NCI-H2107 (cell line): ENCODE results near the gene BTN3A1.

Experiments used
- DNase-seq: peaks from one replicate; lab custom pipeline; 2025; lab: John Stamatoyannopoulos, UW

The BTN3A1 gene

DNA sequence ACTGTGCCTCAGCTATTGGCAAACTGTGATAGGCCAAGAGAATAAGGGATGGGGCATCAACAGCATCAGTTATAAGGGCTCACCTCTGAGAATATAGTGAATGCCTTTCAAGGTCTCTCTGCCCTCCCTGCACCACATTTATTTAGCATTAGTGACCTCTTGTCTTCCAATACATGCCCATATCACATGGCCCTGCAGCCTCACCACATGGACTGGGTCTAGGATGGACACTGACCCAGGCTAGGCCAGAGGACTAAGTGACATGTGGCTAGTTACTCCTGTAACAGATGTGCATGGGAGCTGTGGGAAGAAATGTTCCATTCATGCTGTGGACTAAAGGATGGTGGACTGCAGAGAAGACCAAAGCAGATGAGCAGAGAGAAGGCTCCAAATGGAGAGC lies 22.3 kb upstream of the BTN3A1 start:
- DNase-seq: no peak

- no peak for DNase-seq
Observed at GRCh38 chr6:26380256-26380655, 21.8 kb upstream of the BTN3A1 start.

DNA sequence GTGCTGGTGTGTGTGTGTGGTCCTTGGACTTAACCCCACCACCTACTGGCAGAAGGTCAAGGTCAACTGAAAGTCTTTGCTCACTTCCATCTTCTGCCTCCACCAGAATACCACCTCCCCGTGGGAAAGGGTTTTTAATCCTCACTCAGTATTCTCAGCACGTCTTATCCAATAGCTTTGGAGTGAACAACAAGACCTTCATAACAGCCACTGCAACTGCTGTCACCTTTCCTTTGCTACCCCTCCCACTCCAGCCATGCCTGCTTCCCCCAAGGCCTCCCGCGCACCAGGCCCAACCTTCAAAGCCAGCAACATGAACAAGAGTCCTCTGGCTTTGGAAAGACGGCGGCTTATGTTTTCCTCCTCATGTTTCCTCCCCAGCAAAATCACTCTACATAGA lies 20.0 kb upstream of the BTN3A1 start:
- DNase-seq: no peak

DNA sequence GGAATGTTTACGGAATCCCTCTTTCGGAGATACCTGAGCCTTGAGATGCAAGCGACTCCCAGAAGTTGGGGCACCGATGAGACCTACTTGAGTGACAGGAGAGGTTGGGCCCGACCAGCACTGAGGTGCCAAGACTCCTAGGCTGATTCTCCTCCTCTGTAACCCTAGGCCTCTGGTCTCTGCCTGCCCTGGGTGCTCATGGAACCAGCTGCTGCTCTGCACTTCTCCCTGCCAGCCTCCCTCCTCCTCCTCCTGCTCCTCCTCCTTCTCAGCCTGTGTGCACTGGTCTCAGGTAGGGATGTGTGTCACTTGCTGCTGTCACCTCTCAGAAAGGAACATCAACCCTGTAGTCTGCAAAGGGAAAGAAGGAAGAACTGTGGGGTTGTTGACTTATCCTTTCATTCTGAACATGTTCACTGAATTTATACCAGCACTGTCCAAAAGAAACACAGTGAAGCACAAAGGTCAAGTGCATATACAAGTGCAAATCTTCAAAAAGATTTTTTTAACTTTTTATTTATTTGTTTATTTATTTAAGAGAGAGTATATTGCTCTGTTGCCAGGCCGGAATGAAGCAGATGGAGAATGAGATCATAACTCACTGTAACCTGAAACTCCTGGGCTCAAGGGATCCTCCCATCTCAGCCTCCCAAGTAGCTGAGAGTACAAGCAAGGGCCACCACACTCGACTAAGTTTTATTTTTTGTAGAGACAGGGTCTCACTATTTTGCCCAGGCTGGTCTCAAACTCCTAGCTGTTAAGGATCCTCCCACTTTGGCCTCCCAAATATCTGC lies 18.3 kb upstream of the BTN3A1 start:
- no peak for DNase-seq

- DNase-seq: no peak
Observed at GRCh38 chr6:26385734-26386125, 16.3 kb upstream of the BTN3A1 start.

DNA sequence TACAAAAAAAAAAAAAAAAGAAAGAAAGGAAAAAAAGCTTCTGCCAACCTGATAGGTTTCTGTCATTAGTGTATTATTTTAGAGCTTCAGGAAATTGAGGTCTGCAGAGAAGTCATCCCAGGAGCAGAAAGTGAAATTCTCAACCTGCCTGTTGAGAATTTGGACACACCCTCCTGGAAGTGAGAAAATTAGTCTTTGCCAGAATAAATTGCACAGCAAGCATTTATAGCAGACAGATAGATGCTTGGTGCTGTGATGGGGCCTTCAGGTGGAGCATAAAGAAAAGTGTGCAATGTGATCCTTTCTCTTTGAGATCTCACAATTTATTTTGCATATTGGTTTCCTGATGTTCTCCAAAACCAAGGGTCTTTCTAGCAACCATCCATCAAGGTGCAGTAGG lies 14.5 kb upstream of the BTN3A1 start:
- DNase-seq: no peak

DNA sequence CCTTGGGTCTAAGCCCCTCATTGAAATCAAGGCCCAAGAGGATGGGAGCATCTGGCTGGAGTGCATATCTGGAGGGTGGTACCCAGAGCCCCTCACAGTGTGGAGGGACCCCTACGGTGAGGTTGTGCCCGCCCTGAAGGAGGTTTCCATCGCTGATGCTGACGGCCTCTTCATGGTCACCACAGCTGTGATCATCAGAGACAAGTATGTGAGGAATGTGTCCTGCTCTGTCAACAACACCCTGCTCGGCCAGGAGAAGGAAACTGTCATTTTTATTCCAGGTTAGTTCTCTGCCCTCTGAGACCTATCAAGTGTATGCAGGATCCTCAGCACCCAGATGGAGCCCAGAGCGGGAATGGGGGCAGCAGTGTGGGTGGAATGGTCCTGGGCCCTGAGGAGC lies 14.1 kb upstream of the BTN3A1 start:
- no peak for DNase-seq

GRCh38 chr6:26388441-26388840 lies 13.6 kb upstream of the BTN3A1 start:
- no peak for DNase-seq

- DNase-seq: no peak
Observed at GRCh38 chr6:26389349-26389894, 12.7 kb upstream of the BTN3A1 start.

DNA sequence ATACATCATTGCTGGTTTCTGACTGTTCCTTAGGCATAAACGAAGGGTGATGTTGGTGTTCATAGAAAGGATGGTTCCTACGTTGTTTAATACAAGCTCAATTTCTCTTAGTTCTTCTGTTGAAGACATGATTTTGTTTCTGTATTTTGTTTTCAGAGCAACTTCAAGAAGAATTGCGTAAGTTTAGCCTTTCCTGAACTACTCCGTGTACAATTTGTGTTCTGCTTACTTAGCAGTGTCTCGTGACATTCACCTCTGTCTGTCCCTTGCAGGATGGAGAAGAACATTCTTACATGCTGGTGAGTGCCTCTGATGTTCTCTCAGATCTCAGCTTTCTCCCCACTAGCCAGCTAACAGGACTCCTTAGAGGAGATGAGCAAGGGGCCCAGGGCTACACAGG lies 11.5 kb upstream of the BTN3A1 start:
- DNase-seq: no peak

GRCh38 chr6:26392932-26393636 lies 9.0 kb upstream of the BTN3A1 start:
- DNase-seq: no peak

GRCh38 chr6:26394289-26394688 lies 7.8 kb upstream of the BTN3A1 start:
- DNase-seq: no peak

DNA sequence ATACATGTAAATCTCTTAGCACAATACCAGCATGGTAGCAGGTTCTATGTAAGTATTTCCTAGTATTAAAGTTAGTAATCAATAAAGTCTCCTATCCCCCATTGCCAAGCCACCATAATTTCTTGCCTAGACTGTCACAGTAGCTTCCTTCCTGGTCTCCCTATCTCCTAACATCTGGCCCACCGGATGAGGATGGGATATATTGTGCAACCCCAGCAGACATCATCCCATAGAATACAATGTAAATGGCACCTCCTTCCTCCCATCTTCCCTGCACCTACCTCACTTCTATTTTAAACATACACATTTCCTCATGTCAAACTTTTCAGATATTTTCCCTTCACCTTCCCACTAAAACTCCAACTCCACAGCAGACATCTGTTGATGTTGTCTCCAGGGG lies 3.5 kb upstream of the BTN3A1 start:
- no peak for DNase-seq

DNA sequence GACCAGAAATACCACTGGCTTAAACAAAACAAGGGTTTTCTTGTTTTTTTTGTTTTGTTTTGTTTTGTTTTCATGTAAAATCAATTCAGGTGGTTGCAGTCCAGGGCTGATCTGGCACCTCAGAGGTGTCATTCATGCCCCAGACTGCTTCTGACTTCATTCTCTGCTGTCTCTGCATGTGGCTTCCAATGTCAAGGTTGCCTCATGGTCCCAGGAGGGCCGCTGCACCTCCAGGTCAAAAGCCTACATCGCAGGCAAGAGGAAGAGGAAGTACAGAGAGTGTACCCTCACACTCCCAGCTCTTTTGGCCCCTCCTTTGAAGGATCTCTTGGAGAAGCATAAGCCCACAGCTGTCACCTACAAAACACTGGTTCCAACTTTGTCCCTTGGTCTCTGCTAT lies 1.4 kb upstream of the BTN3A1 start:
- no peak for DNase-seq

- no peak for DNase-seq
Observed at GRCh38 chr6:26401389-26401986, 587 bp upstream of the BTN3A1 start.

DNA sequence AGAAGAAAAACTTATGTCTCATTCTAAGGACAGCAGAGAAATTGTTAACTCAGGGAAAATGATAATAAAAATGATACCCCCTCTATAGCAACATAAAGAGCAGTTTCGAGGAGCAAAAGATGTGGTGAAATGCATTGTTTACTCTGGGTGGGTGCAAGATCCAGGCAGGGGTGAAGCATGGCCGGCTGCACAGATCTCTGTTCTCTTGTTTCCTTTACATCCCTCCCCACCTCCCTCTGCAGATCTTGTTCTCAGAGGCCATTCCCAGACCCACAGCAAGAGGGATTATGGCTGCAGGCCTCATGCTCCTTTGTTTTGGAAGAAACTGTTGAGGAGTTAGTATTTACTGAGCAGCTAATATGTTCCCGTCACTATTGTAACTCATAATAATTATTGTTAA lies 1.8 kb downstream of the BTN3A1 start:
- no peak for DNase-seq

DNA sequence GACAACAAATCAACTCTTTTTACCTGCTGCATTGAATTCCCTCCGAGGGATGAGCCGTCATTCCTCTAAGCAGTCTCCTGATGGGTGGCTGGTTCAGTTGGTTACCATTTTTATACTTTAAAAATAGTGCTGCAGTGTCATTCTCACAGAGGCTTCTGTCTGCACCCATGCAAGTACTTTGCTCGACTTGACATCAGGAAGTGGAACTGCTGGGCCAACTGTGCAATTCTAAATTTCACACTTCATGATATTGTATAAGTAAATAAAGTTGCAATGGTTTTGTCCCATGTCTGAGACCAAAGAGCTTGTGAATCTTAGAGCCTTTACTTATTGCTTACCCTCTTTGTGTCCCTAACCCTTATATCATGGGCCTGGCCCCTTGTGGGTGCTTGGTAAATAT lies 2.5 kb downstream of the BTN3A1 start:
- no peak for DNase-seq

DNA sequence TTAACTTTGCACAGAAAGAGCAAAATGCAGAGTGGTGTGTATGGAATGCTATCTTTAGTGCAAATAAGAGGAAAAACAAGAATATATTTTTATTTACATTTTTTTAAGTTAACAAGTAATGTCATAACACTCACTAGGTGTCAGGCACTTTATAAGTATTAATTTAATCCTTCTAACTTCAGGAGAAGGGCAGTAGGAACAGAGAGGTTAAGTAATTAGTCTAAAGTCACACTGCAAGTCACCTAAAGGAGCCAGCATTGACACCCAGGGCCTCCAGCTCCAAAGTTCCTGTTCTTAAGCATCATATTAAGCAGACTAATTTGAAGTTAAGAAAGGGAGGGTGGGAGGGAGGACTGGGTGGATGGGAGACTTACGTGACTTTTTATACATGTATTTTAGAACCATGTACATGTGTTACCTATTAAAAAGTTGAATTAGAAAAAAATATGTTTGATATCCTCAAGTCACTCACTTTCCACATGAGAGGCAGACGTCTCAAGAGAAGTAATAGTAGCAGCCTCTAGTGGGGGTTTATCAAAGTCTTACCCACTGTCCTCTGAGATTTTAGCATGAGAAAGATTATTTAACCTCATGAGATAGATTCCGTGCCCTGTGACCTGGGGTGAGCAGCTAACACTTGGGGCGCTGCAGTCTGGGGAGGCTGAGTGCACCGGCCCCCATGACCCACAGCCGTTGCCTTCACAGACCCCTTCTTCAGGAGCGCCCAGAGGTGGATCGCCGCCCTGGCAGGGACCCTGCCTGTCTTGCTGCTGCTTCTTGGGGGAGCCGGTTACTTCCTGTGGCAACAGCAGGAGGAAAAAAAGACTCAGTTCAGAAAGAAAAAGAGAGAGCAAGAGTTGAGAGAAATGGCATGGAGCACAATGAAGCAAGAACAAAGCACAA lies 7.0 kb downstream of the BTN3A1 start:
- DNase-seq: no peak

DNA sequence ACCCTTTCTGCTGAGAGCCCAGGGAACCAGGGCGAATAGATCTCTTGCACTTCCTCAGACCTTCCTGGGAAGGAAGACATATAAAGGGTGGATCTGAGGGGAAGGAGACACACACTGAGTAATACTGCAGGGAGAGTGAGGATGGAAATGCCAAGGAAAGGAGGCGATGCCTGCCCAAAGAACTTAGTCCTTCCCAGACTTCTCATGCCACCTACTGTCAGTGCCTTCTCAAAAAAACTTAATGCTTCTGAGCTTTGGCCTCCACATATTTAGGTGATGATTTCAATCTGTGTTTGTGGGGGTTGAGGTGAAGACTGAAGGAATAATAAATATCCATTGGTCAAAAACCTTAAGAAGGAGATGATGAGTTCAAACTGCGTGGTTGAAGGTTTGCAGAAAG lies 9.7 kb downstream of the BTN3A1 start:
- no peak for DNase-seq

DNA sequence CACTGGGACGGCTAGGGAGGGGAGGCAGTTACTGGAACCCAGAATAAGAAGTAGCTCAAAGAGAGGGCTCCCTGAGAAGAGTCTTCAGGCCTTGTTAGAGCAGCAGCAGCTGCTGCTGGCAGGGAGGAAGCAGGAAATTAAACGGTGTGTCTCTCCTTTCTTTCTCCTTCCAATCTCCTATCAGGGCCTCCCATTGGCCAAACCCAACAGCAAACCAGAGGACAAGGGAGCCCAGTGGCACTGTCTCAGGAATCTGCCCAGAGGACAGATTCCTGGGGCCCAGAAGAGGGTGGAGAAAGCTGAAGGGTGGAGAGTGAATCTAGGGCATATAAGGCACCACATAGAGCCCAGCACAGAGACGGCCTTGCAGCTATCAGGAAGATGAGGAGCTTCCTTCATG lies 10.2 kb downstream of the BTN3A1 start:
- DNase-seq: no peak

DNA sequence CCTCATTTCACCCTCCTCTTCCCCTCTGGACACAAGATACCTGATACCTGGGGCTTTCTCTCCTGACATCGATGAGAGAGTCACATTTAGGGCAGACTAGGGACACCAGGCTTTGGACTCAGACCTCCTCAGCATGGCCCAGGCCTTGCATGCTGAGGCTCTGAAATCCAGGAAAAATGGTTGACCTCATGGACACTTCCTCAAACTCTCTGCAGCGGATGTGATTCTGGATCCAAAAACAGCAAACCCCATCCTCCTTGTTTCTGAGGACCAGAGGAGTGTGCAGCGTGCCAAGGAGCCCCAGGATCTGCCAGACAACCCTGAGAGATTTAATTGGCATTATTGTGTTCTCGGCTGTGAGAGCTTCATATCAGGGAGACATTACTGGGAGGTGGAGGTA lies 10.9 kb downstream of the BTN3A1 start:
- DNase-seq: no peak

GRCh38 chr6:26414281-26414680 lies 12.2 kb downstream of the BTN3A1 start:
- DNase-seq: no peak
